ENCODE measurements around the gene RBM20.

GRCh38 chr10:110842326-110842904 is 198.3 kb downstream of the RBM20 start:
- no peak for TF ChIP-seq CTCF (IDR thresholded peaks at IDR 0.05; ENCODE audit: insufficient read depth, low read length)
- no peak for TF ChIP-seq POLR2AphosphoS5 (IDR thresholded peaks at IDR 0.05; ENCODE audit: low read depth)
- TF ChIP-seq, protein P1, sequence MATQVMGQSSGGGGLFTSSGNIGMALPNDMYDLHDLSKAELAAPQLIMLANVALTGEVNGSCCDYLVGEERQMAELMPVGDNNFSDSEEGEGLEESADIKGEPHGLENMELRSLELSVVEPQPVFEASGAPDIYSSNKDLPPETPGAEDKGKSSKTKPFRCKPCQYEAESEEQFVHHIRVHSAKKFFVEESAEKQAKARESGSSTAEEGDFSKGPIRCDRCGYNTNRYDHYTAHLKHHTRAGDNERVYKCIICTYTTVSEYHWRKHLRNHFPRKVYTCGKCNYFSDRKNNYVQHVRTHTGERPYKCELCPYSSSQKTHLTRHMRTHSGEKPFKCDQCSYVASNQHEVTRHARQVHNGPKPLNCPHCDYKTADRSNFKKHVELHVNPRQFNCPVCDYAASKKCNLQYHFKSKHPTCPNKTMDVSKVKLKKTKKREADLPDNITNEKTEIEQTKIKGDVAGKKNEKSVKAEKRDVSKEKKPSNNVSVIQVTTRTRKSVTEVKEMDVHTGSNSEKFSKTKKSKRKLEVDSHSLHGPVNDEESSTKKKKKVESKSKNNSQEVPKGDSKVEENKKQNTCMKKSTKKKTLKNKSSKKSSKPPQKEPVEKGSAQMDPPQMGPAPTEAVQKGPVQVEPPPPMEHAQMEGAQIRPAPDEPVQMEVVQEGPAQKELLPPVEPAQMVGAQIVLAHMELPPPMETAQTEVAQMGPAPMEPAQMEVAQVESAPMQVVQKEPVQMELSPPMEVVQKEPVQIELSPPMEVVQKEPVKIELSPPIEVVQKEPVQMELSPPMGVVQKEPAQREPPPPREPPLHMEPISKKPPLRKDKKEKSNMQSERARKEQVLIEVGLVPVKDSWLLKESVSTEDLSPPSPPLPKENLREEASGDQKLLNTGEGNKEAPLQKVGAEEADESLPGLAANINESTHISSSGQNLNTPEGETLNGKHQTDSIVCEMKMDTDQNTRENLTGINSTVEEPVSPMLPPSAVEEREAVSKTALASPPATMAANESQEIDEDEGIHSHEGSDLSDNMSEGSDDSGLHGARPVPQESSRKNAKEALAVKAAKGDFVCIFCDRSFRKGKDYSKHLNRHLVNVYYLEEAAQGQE (IDR thresholded peaks at IDR 0.05; ENCODE audit: insufficient replicate concordance, low read depth) = no peak
- no peak for TF ChIP-seq SPI1 (IDR thresholded peaks at IDR 0.05; ENCODE audit: borderline replicate concordance, low read depth)
- TF ChIP-seq GABPA (IDR thresholded peaks at IDR 0.05; ENCODE audit: low read depth) = no peak
